ENCODE data around the gene DCANP1. TPM values are rescaled to one million over a fixed set of nuclear protein-coding genes. Genes with fewer than 3 reads are reported as not detected.

The DCANP1 gene
- total RNA-seq, 1 experiment from 2014 or later: not detected

GRCh38 chr5:135442431-135443160 is 4.6 kb downstream of the DCANP1 start (continued):
- TF ChIP-seq NR3C1 (CRISPR knock-in tag; conservative IDR thresholded peaks at IDR 0.05; ENCODE audit: low read depth) (no peak), ATF6 (CRISPR knock-in tag; IDR thresholded peaks at IDR 0.05) (no peak), NFE2L1 (CRISPR knock-in tag; IDR thresholded peaks at IDR 0.05) (no peak)

GRCh38 chr5:135441919-135442318 is 5.2 kb downstream of the DCANP1 start:
- CTCF ChIA-PET: interaction anchor here (4.3 to 4.8 kb wide), 2 partner anchors 16 to 17 kb away, joined by 22 to 32 read pairs; no protein-coding TSS in a partner anchor

More at GRCh38 chr5:135441919-135442318, 5.2 kb downstream of the DCANP1 start:
- Mint-ChIP-seq H3K9me3 (no peaks in the 10 kb centered on the region), H3K27me3 (ENCODE audit: low read depth) (no peaks in the 10 kb centered on the region), H3K4me1 (no peaks in the 10 kb centered on the region), H3K27ac (no peak overlapping the region), H3K4me3 (no peak overlapping the region), H3K36me3 (no peaks in the 10 kb centered on the region)
- TF ChIP-seq SOX15 (CRISPR knock-in tag; IDR thresholded peaks at IDR 0.05) (no peak), AR (CRISPR knock-in tag; IDR thresholded peaks at IDR 0.05) (no peak), TEAD4 (CRISPR knock-in tag; IDR thresholded peaks at IDR 0.05) (no peak), ATF2 (CRISPR knock-in tag; IDR thresholded peaks at IDR 0.05; ENCODE audit: borderline replicate concordance, low read depth) (no peak), NR2C2 (CRISPR knock-in tag; IDR thresholded peaks at IDR 0.05) (no peak), ELF4 (CRISPR knock-in tag; IDR thresholded peaks at IDR 0.05; ENCODE audit: low read depth) (no peak), STAT6 (CRISPR knock-in tag; conservative IDR thresholded peaks at IDR 0.05; ENCODE audit: low read depth) (no peak), ZNF532 (CRISPR knock-in tag; IDR thresholded peaks at IDR 0.05; ENCODE audit: borderline replicate concordance) (no peak), CREM (CRISPR knock-in tag; IDR thresholded peaks at IDR 0.05) (no peak), ZBTB43 (CRISPR knock-in tag; IDR thresholded peaks at IDR 0.05) (no peak), IRF1 (CRISPR knock-in tag; IDR thresholded peaks at IDR 0.05) (no peak), ZNF396 (CRISPR knock-in tag; IDR thresholded peaks at IDR 0.05; ENCODE audit: borderline replicate concordance) (no peak), FOXP1 (CRISPR knock-in tag; IDR thresholded peaks at IDR 0.05; ENCODE audit: borderline replicate concordance) (no peak), CBFB (CRISPR knock-in tag; IDR thresholded peaks at IDR 0.05; ENCODE audit: low read depth) (no peak)
- ATAC-seq (no peak), DNase-seq (ENCODE audit: low spot score) (no peak)
- POLR2A ChIA-PET: no interaction called here

All from WTC11 (cell line).